Head of caudate nucleus (tissue), 42 donors: ENCODE measurements around the gene ACER2.
"Not testable (repeated sequence)": the region's sequence is repeated elsewhere in the genome, so short reads cannot be mapped to it uniquely, and the experiment has no call there.

Experiments used
- DNase-seq, 42 donors: peaks; one replicate each; pipeline versions ENCODE4 v3.0.0 to v3.0.0-alpha.2; 2020 to 2021; ENCODE audit warnings: mixed read lengths in 7 of 42
- intact Hi-C: fragments of 100-400 bp; cut with DNase I; formaldehyde crosslinking; loops from one replicate; pipeline ENCODE4 v1.15.0; 2022

Gene ACER2

GRCh38 chr9:19404283-19405075 is 4.3 kb upstream of the ACER2 start:
- intact Hi-C loops: no loop called here
- no peak for DNase-seq

DNA sequence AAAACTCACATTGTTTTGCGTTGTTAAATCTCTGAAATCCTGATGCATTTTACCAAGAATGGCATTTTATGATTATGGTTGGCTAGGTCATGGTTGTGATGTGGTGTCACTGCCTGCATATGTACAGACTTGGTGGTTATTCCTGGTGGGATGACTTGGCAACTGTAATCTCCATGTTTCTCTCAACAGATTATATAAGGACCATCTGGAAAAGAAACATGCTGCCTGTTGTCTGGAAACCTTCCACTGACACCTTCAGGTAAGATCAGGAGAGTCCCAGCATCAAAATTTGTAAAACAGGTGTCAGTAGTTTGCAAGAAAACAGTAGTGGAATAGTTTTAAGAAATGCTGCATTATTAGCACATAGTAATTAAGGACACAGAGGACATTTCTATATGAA is 3.0 kb upstream of the ACER2 start:
- intact Hi-C loops: no loop called here
- DNase-seq: no peak

DNA sequence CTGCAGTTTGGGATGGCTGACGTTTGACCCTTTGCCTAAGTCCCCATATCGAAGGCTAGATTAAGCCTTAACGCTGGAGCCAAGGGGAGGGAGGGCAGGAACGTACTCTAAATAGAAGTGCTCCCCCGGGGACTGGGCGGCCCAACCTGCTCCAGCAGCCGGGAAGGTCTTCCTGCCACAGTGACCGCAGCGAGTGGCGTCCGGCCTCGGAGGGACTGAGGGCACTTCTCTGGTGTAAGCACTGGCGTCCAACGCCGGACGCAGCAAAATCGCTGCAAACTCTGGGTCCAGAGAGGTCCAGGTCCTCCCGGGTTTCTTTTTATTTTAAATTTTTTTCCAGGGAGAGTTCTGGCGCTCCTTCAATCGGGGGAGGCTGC is 505 bp upstream of the ACER2 start:
- intact Hi-C loops: no loop called here
- peak in 11 of 42 donors; percentile 6 to 29 (median 14) for DNase-seq

DNA sequence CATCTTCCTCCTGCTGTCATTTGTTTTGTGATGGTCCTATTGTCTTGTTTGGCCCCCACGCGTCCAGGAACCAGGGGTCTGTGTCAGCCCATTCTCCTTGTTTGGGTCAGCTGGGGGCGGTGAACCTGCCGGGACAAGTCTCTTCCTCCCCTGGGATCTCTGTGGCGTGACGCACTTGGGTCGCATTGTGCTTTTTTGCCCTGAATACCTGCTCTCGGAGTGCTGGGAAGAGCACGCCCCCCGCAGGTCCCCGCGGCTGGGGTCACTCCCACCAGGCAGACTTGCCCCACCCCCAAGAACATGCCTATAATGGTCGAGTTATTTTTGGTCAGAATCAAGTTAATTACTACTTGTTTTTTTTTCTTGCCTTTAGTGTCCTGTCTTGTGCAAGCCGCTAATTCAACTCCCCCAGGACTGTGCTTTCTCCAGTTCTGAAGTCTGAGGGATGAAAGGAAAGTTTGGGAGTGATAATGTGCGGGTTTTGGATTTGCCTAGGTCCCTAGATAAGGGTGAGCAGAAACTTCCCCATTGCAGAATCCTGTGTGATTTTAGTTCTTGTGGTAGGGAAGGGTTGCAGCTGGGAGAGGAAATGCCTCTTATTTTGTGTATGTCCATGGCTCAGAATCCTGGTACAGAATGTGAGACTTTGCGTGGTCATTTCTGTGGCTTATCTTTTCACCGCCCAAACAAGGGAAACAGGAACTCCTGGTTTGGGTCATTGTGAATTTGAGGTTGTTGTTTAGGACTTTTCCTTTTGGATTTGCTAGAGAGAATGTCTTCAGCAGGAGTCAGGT is 789 bp downstream of the ACER2 start:
- peak in 17 of 42 donors; percentile 4 to 49 (median 17) for DNase-seq
- intact Hi-C loops: no loop called here

GRCh38 chr9:19410195-19410503 is 1.3 kb downstream of the ACER2 start:
- no peak for DNase-seq
- intact Hi-C loops: no loop called here

DNA sequence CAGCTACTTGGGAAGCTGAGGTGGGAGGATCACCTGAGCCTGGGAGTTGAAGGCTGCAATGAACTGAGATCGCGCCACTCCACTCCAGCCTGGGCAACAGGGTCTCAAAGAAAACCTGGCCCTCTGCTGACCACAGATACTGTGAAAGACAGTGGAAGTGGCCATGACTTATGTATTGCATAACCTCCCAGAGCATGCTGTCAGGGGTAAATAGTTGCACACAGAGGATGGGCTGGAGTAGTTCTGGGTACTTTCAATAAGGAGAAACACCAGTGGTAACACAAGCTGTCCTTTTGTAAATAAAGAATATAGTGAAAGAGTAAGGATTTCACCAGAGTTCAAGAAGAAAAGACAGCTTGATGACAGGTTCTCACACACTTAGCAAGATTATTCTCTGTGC is 1.8 kb downstream of the ACER2 start:
- intact Hi-C loops: no loop called here
- no peak for DNase-seq

GRCh38 chr9:19411316-19411715 is 2.5 kb downstream of the ACER2 start:
- no peak for DNase-seq
- intact Hi-C loops: no loop called here

- intact Hi-C loops, DNase-seq: not testable (repeated sequence)
Observed at GRCh38 chr9:19413456-19413855, 4.6 kb downstream of the ACER2 start.

DNA sequence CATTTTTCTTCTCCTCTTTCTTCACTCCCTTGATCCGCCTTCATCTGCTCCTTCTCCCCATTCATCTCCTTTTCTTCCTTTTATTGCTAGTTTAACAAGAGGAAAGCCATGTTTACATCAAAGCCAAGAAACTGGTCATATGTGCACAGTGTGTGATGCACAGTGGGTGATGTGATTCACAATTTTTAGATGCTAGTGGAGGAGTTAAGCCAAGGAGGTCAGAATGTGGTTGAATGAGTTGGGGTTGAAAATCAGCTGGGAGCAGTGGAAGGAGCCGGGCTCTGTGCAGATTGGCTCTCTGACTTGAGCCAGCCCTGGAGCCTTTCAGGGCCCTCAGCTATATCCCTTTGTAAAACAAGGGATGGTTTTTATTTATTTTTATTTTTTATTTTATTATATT is 7.3 kb downstream of the ACER2 start:
- intact Hi-C loops: no loop called here
- DNase-seq: no peak

DNA sequence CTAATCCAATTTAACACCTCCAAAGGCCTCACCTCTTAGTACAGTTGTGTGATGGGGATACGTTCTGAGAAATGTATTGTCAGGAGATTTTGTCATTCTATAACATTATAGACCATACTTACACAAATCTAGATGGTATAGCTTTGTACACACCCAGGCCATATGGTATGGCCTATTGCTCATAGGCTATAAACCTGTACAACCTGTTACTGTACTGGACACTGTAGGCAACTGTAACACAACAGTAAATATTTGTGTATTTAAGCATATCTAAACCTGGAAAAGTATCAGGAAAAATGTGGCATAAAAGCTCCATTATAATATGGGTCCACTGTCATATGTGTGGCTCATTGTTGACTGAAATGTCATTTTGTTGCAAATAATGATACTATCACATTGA is 12.1 kb downstream of the ACER2 start:
- DNase-seq: no peak
- intact Hi-C loops: no loop called here

GRCh38 chr9:19423163-19423562 is 14.4 kb downstream of the ACER2 start:
- no peak for DNase-seq
- intact Hi-C loops: no loop called here

DNA sequence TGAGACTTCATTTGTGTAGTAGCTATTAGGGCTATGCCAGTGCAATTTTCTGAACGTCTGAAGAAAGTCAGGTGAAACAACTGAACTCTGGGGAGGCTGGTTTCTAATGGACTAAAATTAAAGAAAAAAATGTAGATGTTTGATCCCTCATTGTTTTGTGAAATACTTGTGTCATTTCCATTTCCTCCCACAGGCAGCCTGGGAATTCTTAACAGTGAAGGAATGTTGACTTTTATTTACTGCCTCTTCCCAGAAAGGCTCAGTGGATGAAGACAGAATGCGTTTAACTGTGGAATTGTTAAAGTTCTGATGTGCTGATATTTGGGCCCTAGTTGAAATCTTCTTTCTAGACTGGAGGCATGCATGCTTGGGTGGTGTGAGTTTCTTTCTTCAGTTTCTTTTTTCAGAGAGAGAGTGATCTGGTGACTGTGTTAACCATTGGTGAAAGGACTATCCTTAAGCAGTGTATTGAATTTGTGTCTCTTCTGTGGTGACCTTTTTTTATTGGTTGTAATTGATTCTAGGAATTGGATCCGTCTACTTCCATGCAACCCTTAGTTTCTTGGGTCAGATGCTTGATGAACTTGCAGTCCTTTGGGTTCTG is 15.5 kb downstream of the ACER2 start:
- DNase-seq: no peak
- intact Hi-C loops: no loop called here

DNA sequence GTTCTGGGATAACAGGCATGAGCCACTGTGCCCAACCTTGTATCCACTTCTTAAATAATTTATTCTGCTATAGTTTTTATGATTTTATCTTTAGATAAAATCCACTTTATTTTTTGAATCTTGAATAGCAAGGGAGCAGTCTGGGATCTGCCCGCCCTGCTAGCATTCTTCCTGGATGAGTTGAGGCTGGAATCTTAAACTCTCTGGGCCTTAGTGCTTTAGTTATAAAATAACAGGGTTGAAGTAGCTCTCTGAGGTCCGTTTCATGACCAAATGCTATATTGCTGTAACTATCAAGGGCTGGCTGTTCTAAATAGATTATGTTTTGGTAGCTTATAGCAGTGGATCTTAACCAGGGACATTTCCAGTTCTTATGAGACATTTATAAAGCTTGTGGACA is 20.8 kb downstream of the ACER2 start:
- intact Hi-C loops: no loop called here
- DNase-seq: no peak

DNA sequence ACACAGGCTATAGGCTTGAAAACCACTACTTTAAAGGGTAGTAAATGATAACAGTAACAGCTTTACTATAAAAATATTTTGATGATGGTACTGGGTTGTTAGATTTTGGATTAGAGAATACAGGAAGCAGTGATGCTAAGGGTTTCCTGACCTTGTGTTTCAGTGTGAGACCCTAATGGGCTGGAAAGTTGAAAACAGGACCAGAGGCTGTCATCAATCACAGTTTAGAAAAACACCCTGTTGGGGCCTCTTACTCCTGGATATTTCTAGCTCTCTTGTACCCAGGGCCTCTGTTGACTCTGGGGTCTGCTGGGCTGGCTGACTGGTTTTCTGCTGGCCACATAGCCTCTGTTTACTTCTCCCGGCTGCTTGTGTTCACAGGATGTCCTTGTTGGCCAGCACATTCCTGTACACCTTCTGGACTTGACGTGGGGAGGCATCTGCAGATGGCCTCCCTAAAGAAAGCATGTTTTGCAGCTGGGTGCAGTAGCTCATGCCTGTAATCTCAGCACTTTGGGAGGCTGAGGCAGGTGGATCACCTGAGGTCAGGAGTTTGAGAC is 21.5 kb downstream of the ACER2 start:
- intact Hi-C loops: no loop called here
- DNase-seq: no peak

- intact Hi-C loops: no loop called here
- DNase-seq: no peak
Observed at GRCh38 chr9:19431361-19432171, 22.8 kb downstream of the ACER2 start.

DNA sequence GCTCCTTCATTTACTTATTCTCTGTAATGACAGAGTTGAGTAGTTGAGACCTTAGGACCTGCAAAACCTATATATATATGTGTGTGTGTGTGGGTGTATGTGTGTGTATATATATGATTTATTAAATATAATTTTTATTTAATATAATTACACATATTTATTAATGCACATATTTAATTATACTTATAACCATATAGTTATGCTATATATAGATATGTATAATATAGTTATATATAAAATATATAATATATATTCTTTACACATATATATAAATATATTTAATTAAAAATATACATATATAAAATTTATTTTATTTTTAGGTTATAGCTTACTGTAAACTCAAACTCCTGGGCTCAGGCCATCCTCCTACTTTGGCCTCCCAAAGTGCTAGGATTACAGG is 23.7 kb downstream of the ACER2 start:
- intact Hi-C loops: no loop called here
- no peak for DNase-seq

GRCh38 chr9:19433729-19434128 is 24.9 kb downstream of the ACER2 start:
- intact Hi-C loops: not testable (repeated sequence)

DNA sequence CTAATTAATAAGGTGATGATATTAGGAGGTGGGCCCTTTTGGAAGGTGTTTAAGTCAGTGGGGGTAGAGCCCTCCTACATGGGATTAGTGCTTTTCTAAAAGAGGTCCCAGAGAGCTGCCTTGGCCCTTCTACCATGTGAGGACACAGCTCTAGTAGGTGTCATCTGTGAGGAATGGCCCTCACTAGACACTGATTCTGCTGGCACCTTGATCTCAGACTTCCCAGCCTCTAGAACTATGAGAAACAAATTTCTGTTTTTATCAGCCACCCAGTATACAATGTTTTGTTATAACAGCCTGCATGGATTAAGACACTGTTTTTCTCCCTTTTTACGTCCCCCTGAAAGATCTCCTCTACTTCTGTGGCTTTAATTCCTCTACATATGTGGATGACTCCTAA is 31.6 kb downstream of the ACER2 start:
- intact Hi-C loops: no loop called here
- DNase-seq: no peak

More at GRCh38 chr9:19433729-19434128, 24.9 kb downstream of the ACER2 start:
- DNase-seq: not testable (repeated sequence)

- intact Hi-C loops: no loop called here
- DNase-seq: no peak
Observed at GRCh38 chr9:19440823-19441580, 32.2 kb downstream of the ACER2 start.
